Measurements from ENCODE around the gene CPT1B.
A peak's percentile ranks its signal among the peaks of the same experiment; 100 is the strongest.

Gene CPT1B

GRCh38 chr22:50532824-50533796 is 45.1 kb downstream of the CPT1B start:
- Mint-ChIP-seq H3K27ac (peak overlapping the region; percentile 21 to 63 (median 57)), H3K4me3 (peak overlapping the region; percentile 61 to 73 (median 65)), H3K27me3 (ENCODE audit: low read depth) (peaks cover 61% of the 10 kb centered on the region), H3K36me3 (ENCODE audit: low read depth) (no peaks in the 10 kb centered on the region), H3K4me1 (peaks cover 23% of the 10 kb centered on the region), H3K9me3 (no peaks in the 10 kb centered on the region)
- no peak for TF ChIP-seq CTCF (IDR thresholded peaks at IDR 0.05; ENCODE audit: unreplicated experiment in 3 of 3)

GRCh38 chr22:50531962-50532674 is 46.1 kb downstream of the CPT1B start:
- peaks cover 66% of the 10 kb centered on the region for H3K27me3 Mint-ChIP-seq (ENCODE audit: low read depth)
- H3K27ac Mint-ChIP-seq, result no peak overlapping the region
- TF ChIP-seq CTCF (IDR thresholded peaks at IDR 0.05; ENCODE audit: unreplicated experiment in 3 of 3), result no peak

DNA sequence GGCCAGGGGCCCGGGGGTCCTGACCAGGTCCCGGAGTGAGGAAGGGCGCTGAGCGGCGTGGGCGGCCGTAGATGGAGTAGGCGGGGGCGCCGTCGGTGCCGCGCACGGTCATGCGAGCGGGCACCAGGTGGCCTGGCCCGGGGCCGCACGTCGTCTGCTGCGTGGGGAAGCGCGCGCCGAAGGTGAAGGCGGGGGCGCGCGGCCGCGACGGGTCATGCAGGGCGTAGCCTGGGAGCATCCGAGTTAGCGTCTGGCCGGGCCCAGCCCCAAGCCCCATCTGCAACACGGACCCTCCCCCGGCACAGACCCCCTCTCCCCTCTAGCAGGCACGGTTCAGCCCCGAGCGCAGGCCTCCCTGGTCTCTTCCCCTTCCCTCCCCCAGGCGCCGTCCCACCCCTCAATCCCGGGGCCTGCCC is 46.7 kb downstream of the CPT1B start:
- Mint-ChIP-seq H3K9me3 (no peaks in the 10 kb centered on the region), H3K36me3 (ENCODE audit: low read depth) (no peaks in the 10 kb centered on the region)
- no peak for TF ChIP-seq CTCF (IDR thresholded peaks at IDR 0.05; ENCODE audit: unreplicated experiment in 3 of 3)

More at GRCh38 chr22:50531962-50532674, 46.1 kb downstream of the CPT1B start:
- peak overlapping the region; percentile 61 to 73 (median 65) for H3K4me3 Mint-ChIP-seq
- no peaks in the 10 kb centered on the region for H3K9me3 Mint-ChIP-seq
- H3K4me1 Mint-ChIP-seq, result peaks cover 23% of the 10 kb centered on the region
- H3K36me3 Mint-ChIP-seq (ENCODE audit: low read depth), result no peaks in the 10 kb centered on the region

DNA sequence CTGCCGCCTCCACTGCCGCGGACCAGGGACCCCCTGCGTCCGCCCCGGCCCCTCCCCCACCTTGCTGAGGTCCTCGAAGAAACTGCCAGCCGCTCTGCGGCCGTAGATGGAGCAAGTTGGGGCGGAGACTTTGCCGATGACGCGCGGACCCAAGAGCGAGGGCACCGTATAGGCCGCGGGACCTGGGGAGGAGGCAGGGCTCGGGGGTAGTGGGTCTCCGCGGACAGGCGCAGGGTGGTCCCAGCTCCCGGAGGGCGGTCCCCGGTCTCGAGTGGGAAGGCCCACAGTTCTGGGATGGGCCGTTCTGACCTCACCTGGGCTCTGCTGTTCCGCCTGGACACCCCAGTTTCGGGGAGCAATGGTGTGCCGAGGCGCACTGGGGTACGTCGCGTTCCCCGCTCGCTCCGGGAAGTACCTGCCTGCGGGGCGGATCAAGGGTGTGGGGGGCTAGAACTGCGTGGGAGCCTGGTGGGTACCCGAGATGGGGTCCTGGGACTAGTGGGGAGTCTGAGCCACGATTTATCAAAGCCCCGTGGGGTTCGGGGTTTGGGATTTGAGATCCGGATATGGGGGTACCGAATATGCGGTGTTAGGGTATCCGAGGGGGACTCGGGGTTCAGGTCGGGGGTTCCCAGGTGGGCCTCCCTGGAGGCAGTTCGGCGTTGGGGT is 47.2 kb downstream of the CPT1B start:
- Mint-ChIP-seq H3K27ac (no peak overlapping the region), H3K9me3 (no peaks in the 10 kb centered on the region), H3K4me1 (peaks cover 23% of the 10 kb centered on the region), H3K4me3 (peak overlapping the region; percentile 34 to 71 (median 65)), H3K27me3 (ENCODE audit: low read depth) (peaks cover 66% of the 10 kb centered on the region), H3K36me3 (ENCODE audit: low read depth) (no peaks in the 10 kb centered on the region)
- TF ChIP-seq CTCF (IDR thresholded peaks at IDR 0.05; ENCODE audit: unreplicated experiment in 3 of 3), result no peak

More for the DNA sequence above, 46.7 kb downstream of the CPT1B start:
- H3K27me3 Mint-ChIP-seq (ENCODE audit: low read depth), result peaks cover 66% of the 10 kb centered on the region
- peak overlapping the region in 2 of 3 experiments; percentile 65 to 71 for H3K4me3 Mint-ChIP-seq
- no peak overlapping the region for H3K27ac Mint-ChIP-seq
- peaks cover 23% of the 10 kb centered on the region for H3K4me1 Mint-ChIP-seq

DNA sequence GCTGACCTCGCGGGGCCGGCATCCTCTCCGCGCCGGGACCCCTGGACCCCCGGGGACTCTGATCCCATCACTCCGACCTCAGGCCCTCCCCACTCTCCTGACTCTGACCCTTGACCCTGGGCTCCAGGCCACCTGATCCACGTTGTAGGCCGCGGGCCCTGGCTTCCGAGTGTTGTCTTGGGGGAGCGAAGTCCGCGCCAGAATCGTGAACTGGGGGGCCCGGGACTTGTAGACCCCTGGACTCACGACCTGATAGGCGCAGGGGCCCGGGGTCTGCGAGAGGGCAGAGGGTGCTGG is 47.7 kb downstream of the CPT1B start:
- no peak overlapping the region for H3K27ac Mint-ChIP-seq

More for the DNA sequence above, 47.7 kb downstream of the CPT1B start:
- no peaks in the 10 kb centered on the region for H3K36me3 Mint-ChIP-seq (ENCODE audit: low read depth)
- peak overlapping the region in 2 of 3 experiments; percentile 65 to 69 for H3K4me3 Mint-ChIP-seq
- TF ChIP-seq CTCF (IDR thresholded peaks at IDR 0.05; ENCODE audit: unreplicated experiment in 3 of 3), result no peak
- H3K9me3 Mint-ChIP-seq, result no peaks in the 10 kb centered on the region
- H3K27me3 Mint-ChIP-seq (ENCODE audit: low read depth), result peaks cover 66% of the 10 kb centered on the region
- peaks cover 23% of the 10 kb centered on the region for H3K4me1 Mint-ChIP-seq
